Breast epithelium (tissue), 4 donors: ENCODE results near the gene KAT8. TPM values are rescaled to one million over a fixed set of nuclear protein-coding genes. Genes with fewer than 3 reads are reported as not detected.
"Not testable (repeated sequence)": the region's sequence is repeated elsewhere in the genome, so short reads cannot be mapped to it uniquely, and the experiment has no call there.

Experiments
- DNase-seq, 2 donors: peaks; one replicate each; pipeline ENCODE4 v3.0.0-alpha.2; 2019; ENCODE audit warnings: low spot score in 2 of 2
- H3K27ac ChIP-seq, 2 donors: fragments of 200-600 bp; sonication (generic) in 1 of 2; one replicate each; pipeline ENCODE4 v1.5.1; 2016 to 2019; ENCODE audit warnings: mild to moderate bottlenecking in 1 of 2
- H3K27me3 ChIP-seq, 2 donors: fragments of 200-600 bp; sonication (generic) in 1 of 2; one replicate each; pipeline versions ENCODE4 v1.5.1 to v1.6.0; 2017 to 2019; ENCODE audit warnings: control low read depth in 1 of 2, mild to moderate bottlenecking in 1 of 2
- H3K36me3 ChIP-seq: fragments of 200-600 bp; one replicate; pipeline ENCODE4 v1.5.1; 2019
- H3K4me1 ChIP-seq, 2 donors: fragments of 200-600 bp; sonication (generic); one replicate each; pipeline ENCODE4 v1.5.1; 2016 to 2019; ENCODE audit warnings: control low read depth in 1 of 2
- H3K4me3 ChIP-seq, 3 donors: fragments of 200-600 bp; sonication (generic); 1 replicate in 2 of 3; 2 replicates in 1 of 3; pipeline ENCODE4 v1.5.1; 2016 to 2019; ENCODE audit warnings: mild to moderate bottlenecking in 3 of 3, moderate library complexity in 2 of 3
- H3K9me3 ChIP-seq, 2 donors: fragments of 200-600 bp; sonication (generic) in 1 of 2; one replicate each; pipeline ENCODE4 v1.5.1; 2016 to 2019; ENCODE audit warnings: control low read depth in 1 of 2
- POLR2A ChIP-seq: fragments of 450-650 bp; IDR thresholded peaks from one replicate; pipeline ENCODE4 v1.6.1; 2016; ENCODE audit warnings: antibody characterized with exemption, mild to moderate bottlenecking, moderate library complexity
- POLR2AphosphoS5 ChIP-seq, 3 donors: sonication (generic); formaldehyde crosslinking; IDR thresholded peaks; one replicate each; pipeline ENCODE4 v1.6.1; 2017; ENCODE audit warnings: antibody characterized with exemption in 3 of 3
- intact Hi-C: fragments of 100-400 bp; cut with DNase I; formaldehyde crosslinking; loops from one replicate; pipeline ENCODE4 v1.15.1; 2023; ENCODE audit warnings: low total_unique reads
- total RNA-seq, 3 donors: library from RNA; depleted of rRNA; stranded (reverse); fragments of >200 nt; gene quantifications; one replicate each; pipeline ENCODE4 v1.1.0, GENCODE V29; 2016
- TF ChIP-seq, protein P1 (sequence below), 3 donors: fragments of 450-650 bp; IDR thresholded peaks; one replicate each; pipeline ENCODE4 v1.5.1; 2016 to 2017; ENCODE audit warnings: antibody characterized with exemption in 3 of 3, mild to moderate bottlenecking in 3 of 3, moderate library complexity in 3 of 3

The KAT8 gene
- total RNA-seq, 3 donors from 2014 or later: 53.6 to 85.0 (median 67.8) TPM

DNA sequence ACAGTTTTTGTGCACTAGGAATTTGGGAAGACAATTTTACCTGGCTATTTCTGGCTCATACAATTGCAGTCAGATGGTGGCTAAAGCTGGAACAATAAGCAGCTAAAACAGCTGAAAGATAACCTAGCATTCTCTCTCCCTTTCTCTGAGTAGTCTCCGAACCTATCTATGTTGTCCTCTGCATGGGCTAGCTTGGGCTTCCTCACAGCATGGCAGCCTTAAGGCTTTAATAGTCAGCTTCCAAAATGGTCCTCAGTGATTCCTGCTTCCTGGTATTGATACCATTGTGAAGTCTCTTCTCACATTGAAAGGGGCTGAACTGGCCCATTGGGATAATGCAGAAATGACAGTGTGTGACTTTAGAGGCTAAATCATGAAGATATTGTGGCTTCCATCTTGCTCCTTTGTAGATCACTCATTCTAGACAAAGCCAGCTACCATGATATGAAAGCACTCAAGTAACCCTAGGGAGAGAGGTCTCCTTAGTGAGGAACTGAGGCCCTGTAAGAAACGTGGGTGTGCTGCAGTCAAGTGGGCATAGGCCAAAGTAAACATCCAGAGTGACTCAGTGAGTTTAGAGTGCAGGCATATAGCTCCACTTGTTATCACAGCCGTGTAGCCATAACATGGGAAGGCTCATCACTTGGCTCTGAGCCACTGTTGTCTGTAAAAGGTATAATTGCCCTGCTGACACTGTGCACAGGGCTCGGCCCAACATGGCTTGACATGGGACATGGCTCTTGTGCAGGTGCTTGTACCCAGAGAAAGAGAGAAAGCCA lies 17.4 kb upstream of the KAT8 start:
- Histone ChIP-seq H3K4me1 (no peaks in the 10 kb centered on the region), H3K27ac (no peak overlapping the region), H3K27me3 (no peaks in the 10 kb centered on the region), H3K9me3 (no peaks in the 10 kb centered on the region), H3K4me3 (no peak overlapping the region), H3K36me3 (no peaks in the 10 kb centered on the region)
- intact Hi-C loops: no loop called here
- no peak for TF ChIP-seq POLR2AphosphoS5 (IDR thresholded peaks at IDR 0.05)
- TF ChIP-seq POLR2A: no peak
- TF ChIP-seq, protein P1, sequence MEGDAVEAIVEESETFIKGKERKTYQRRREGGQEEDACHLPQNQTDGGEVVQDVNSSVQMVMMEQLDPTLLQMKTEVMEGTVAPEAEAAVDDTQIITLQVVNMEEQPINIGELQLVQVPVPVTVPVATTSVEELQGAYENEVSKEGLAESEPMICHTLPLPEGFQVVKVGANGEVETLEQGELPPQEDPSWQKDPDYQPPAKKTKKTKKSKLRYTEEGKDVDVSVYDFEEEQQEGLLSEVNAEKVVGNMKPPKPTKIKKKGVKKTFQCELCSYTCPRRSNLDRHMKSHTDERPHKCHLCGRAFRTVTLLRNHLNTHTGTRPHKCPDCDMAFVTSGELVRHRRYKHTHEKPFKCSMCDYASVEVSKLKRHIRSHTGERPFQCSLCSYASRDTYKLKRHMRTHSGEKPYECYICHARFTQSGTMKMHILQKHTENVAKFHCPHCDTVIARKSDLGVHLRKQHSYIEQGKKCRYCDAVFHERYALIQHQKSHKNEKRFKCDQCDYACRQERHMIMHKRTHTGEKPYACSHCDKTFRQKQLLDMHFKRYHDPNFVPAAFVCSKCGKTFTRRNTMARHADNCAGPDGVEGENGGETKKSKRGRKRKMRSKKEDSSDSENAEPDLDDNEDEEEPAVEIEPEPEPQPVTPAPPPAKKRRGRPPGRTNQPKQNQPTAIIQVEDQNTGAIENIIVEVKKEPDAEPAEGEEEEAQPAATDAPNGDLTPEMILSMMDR (IDR thresholded peaks at IDR 0.05): no peak
- DNase-seq: no peak

DNA sequence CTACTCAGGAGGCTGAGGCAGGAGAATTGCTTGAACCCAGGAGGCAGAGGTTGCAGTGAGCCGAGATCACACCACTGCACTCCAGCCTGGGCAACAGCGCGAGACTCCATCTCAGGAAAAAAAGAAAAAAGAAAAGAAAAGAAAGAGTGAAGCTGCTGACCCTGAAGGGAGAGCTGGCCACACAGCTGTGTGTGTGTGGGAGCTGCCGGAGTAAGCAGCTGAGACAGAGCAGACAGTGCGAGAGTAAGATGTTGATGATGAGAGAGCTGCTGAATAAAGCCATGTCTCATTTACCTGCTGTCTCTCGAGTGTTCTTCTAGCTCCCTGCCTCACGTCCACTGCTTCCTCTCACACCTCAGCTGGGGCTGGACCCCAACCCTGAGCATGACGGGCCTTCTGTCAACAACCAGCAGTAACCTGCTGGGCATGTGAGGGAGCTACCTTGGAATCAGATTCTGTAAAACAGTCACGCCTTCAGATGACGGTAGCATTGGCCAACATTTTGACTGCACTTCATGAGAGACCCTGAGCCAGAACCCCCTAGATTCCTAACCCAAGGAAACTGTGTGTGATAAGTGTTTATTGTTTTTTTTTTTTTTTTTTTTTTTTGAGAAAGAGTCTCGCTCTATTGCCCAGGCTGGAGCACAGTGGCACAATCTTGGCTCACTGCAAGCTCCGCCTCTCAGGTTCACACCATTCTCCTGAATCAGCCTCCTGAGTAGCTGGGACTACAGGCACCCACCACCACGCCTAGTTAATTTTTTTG lies 16.4 kb upstream of the KAT8 start:
- H3K36me3 ChIP-seq, H3K27ac ChIP-seq, DNase-seq, H3K4me3 ChIP-seq, H3K9me3 ChIP-seq, H3K27me3 ChIP-seq, H3K4me1 ChIP-seq, intact Hi-C loops: not testable (repeated sequence)

DNA sequence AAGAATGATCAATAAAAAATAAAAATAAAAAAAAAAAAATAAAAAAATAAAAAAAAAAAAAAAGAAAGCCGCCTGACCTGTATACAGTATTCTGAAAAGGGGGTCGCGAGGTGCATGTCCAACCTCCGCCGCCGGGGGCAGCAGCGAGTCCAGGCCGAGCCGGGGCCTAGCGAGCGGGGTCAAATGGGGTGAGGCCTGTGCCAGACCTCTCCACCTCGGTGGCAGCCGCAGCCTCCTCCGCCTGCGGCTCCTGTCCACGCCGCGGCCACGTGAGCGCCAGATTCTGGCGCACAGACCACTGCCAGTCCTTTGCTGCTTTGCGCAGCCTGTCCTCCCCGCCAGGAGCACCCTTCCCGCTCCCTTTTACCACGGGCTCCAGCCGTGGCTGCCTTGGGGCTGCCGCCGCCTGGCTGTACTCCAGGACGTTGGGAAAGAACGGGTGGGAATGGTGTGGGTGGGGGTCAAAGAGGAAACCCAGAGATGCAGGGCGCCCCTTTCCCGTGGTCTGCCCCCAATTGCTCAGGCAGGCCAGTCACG lies 11.7 kb upstream of the KAT8 start:
- Histone ChIP-seq H3K4me1 (no peaks in the 10 kb centered on the region), H3K27me3 (no peaks in the 10 kb centered on the region), H3K36me3 (no peaks in the 10 kb centered on the region), H3K27ac (peak overlapping the region; percentile 52 to 63), H3K4me3 (peak overlapping the region in 2 of 3 donors; percentile 30 to 36), H3K9me3 (no peaks in the 10 kb centered on the region)
- DNase-seq: peak; percentile 87 to 90
- TF ChIP-seq, protein P1 (IDR thresholded peaks at IDR 0.05): peak; percentile 71 to 86 (median 77)
- TF ChIP-seq POLR2AphosphoS5 (IDR thresholded peaks at IDR 0.05) (peak; percentile 13 to 63 (median 50)), POLR2A (no peak)
- intact Hi-C loops: no loop called here

DNA sequence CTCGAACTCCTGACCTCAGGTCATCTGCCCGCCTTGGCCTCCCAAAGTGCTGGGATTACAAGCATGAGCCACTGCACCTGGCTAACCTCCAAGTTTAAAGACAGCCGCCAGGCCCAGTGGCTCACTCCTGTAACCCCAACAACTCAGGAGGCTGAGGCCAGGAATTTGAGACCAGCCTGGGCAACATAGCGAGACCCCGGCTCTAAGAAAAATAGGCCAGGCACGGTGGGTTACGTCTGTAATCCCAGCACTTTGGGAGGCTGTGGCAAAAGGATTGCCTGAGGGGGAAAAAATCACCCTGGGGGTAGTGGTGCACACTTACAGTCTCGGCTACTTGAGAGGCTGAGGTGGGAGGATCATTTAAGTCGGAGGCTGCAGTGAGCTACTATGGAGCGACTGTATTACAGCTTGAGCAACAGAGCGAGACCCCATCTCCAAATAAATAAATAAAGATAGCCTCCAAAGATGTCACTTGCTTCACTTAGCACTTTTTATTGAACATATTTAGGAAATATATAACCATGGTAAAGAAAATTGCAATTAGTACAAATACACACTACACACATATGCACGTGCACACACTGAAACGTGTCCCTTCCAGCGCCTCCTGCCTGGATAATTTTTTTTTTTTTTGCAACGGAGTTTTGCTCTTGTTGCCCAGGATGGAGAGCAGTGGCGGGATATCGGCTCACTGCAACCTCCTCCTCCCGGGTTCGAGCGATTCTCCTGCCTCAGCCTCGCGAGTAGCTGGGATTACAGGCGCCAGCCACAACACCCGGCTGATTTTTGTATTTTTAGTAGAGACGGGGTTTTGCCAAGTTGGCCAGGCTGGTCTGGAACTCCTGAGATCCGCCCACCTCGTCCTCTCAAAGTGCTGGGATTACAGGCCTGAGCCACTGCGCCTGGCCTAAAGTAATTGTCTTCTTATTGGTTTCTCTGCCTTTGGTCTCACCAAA lies 10.7 kb upstream of the KAT8 start:
- Histone ChIP-seq H3K9me3 (no peaks in the 10 kb centered on the region), H3K36me3 (no peaks in the 10 kb centered on the region), H3K4me3 (no peak overlapping the region), H3K27me3 (no peaks in the 10 kb centered on the region), H3K27ac (no peak overlapping the region), H3K4me1 (no peaks in the 10 kb centered on the region)
- intact Hi-C loops: no loop called here
- TF ChIP-seq POLR2AphosphoS5 (IDR thresholded peaks at IDR 0.05): no peak
- TF ChIP-seq, protein P1 (IDR thresholded peaks at IDR 0.05): no peak
- TF ChIP-seq POLR2A: no peak
- DNase-seq: no peak

DNA sequence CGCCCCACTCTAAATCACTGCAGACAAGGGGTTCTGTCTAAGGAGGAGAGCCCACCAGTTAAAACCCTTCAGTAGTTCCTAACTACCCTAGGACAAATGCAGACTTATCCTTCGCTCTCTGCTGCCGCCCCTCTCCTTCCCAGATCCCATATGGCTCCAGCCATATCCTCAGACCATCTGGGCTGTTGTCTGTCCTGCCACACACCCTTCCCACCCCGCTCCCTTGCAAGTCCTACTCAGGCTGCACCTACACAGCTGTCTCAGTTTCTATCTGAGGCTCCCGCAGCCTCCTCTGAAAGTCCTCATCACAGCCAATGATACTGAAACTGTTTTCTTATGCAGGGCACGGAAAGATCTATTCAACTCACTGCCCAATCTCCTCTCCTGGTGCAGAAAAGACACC lies 10.0 kb upstream of the KAT8 start:
- no peak for TF ChIP-seq POLR2A
- TF ChIP-seq, protein P1 (IDR thresholded peaks at IDR 0.05): no peak
- no peak for TF ChIP-seq POLR2AphosphoS5 (IDR thresholded peaks at IDR 0.05)
- H3K4me3 ChIP-seq: peak overlapping the region in 1 of 3 donors; percentile 84
- DNase-seq: no peak
- H3K4me1 ChIP-seq: no peaks in the 10 kb centered on the region
- H3K9me3 ChIP-seq: no peaks in the 10 kb centered on the region
- H3K27ac ChIP-seq: no peak overlapping the region
- peaks cover 4% of the 10 kb centered on the region for H3K36me3 ChIP-seq
- intact Hi-C loops: no loop called here
- no peaks in the 10 kb centered on the region for H3K27me3 ChIP-seq
